Measurements from ENCODE around the gene ZC3HAV1.
A peak's percentile ranks its signal among the peaks of the same experiment; 100 is the strongest.
"Not testable (repeated sequence)": the region's sequence is repeated elsewhere in the genome, so short reads cannot be mapped to it uniquely, and the experiment has no call there.

The ZC3HAV1 gene

DNA sequence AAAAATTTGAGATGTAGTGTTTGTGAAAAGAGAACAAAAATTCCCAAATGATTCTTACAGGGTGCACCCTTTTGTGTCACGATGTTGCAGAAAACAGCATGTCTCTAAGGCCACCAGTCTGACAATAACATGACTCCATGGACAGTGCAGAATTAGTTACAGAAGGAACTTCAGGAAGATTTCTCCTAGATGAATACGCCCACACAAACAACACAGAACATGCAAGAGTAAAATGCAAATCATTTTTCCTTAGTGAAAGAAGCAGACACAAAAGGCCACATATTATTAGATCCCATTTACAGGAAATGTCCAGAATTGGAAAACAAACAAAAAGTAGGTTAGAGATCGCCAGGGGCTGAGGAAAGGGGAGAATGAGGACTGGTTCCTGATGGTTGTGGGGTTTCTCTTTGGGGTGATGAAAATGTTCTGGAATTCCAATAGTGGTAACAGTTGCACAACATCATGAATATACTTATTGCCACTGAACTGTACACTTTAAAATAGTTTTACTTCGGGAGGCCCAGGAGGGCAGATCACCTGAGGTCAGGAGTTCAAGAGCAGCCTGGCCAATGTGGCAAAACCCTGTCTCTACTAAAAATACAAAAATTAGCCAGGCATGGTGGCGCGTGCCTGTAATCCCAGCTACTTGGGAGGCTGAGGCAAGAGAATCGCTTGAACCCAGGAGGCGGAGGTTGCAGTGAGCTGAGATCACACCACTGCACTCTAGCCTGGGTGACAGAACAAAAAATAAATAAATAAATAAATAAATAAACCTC, 10.2 kb downstream of the ZC3HAV1 start:
- Histone ChIP-seq H3K56ac (ENCODE audit: low read length) (no peak overlapping the region), H3K18ac (ENCODE audit: low read length) (no peak overlapping the region), H3K79me1 (ENCODE audit: low read length) (peaks cover 4% of the 10 kb centered on the region), H4K5ac (ENCODE audit: low read length) (no peak overlapping the region), H3K4ac (ENCODE audit: low read depth, low read length) (no peak overlapping the region), H2BK120ac (ENCODE audit: low read depth, low read length) (no peak overlapping the region), H4K8ac (ENCODE audit: low read depth, low read length) (no peak overlapping the region), H3K4me1 (ENCODE audit: control insufficient read depth, low read depth, low read length) (peaks cover 12% of the 10 kb centered on the region), H3K27me3 (ENCODE audit: insufficient read depth, low read length, poor library complexity) (no peaks in the 10 kb centered on the region), H2BK5ac (ENCODE audit: low read length) (no peak overlapping the region), H3K79me2 (ENCODE audit: control insufficient read depth, insufficient read depth, low read length) (peaks cover 26% of the 10 kb centered on the region), H3K9ac (ENCODE audit: low read length) (no peak overlapping the region), H3K23ac (ENCODE audit: low read length) (no peak overlapping the region), H3K27ac (ENCODE audit: low read depth, low read length) (no peak overlapping the region), H2BK15ac (replicated peaks; ENCODE audit: low read depth) (no peak overlapping the region), H3K4me3 (ENCODE audit: low read length) (no peak overlapping the region), H2AK5ac (ENCODE audit: low read length) (no peak overlapping the region), H3K4me2 (ENCODE audit: low read length) (no peak overlapping the region), H3K36me3 (ENCODE audit: control insufficient read depth, insufficient read depth, low read length) (no peaks in the 10 kb centered on the region)
- DNase-seq = no peak
- no CpG with 5 or more reads among the region's 8 CpGs for WGBS (ENCODE audit: extremely low coverage, insufficient coverage, low lambda C conversion rate)

DNA sequence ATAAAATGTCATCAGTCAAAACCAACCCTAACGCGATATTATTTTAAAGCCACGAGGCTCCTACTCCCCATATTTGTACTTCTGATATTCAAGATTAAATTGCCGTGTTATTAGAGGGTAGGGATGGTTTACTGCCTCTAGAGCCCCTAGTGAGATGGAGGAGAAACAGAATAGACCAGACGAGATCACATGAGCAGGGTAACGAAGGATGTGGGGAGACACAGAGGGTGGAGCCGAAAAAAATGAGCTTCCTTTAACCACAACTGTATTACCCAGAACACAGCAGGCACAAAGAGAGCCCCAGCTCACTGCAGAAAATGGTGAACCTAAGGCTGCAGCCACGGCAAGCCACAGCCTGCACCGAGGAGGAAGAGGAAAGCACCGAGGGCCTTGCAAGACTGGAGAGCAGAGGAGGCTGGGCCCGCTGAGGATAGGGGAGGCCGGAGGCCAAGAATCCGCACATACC, 14.3 kb downstream of the ZC3HAV1 start:
- H4K5ac ChIP-seq (ENCODE audit: low read length) = no peak overlapping the region
- DNase-seq = peak; percentile 62

DNA sequence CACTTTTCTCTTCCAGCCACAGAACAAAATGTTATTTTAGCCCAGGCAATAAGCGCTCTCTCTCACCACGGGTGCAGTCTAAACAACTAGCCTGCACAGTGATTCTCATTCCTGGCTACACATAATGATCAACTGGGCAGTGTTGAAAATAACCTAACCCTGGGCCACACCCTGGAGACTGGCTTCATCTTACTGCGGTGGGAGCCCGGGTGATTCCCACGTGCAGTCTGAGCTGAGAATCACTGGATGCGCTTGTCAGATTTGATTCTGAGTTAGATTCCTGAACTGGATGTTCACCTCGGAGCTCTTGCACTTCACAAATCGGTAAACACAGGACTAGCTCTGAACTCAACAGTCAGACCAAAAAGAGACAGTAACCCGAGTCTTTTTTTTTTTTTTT, 14.9 kb downstream of the ZC3HAV1 start:
- Histone ChIP-seq H3K36me3 (ENCODE audit: control insufficient read depth, insufficient read depth, low read length) (no peaks in the 10 kb centered on the region), H3K4me1 (ENCODE audit: control insufficient read depth, low read depth, low read length) (peaks cover 28% of the 10 kb centered on the region), H2BK5ac (ENCODE audit: low read length) (peak overlapping the region; percentile 96), H3K9ac (ENCODE audit: low read length) (peak overlapping the region; percentile 57), H4K5ac (ENCODE audit: low read length) (peak overlapping the region; percentile 0), H3K4me2 (ENCODE audit: low read length) (no peak overlapping the region), H3K18ac (ENCODE audit: low read length) (peak overlapping the region; percentile 99), H3K4me3 (ENCODE audit: low read length) (no peak overlapping the region), H3K79me2 (ENCODE audit: control insufficient read depth, insufficient read depth, low read length) (peaks cover 7% of the 10 kb centered on the region), H3K79me1 (ENCODE audit: low read length) (peaks cover 2% of the 10 kb centered on the region), H2AK5ac (ENCODE audit: low read length) (peak overlapping the region; percentile 93), H3K27me3 (ENCODE audit: insufficient read depth, low read length, poor library complexity) (no peaks in the 10 kb centered on the region), H3K4ac (ENCODE audit: low read depth, low read length) (peak overlapping the region; percentile 79), H3K27ac (ENCODE audit: low read depth, low read length) (peak overlapping the region; percentile 85), H3K23ac (ENCODE audit: low read length) (no peak overlapping the region), H2BK120ac (ENCODE audit: low read depth, low read length) (peak overlapping the region; percentile 99), H2BK15ac (replicated peaks; ENCODE audit: low read depth) (peak overlapping the region; percentile 93), H3K56ac (ENCODE audit: low read length) (peak overlapping the region; percentile 68), H4K8ac (ENCODE audit: low read depth, low read length) (peak overlapping the region; percentile 88)
- peak; percentile 23 for DNase-seq
- no CpG with 5 or more reads among the region's 9 CpGs for whole genome bisulfite sequencing (ENCODE audit: extremely low coverage, insufficient coverage, low lambda C conversion rate)

More for the DNA sequence above, 14.3 kb downstream of the ZC3HAV1 start:
- no peak overlapping the region for H3K4me2 ChIP-seq (ENCODE audit: low read length)
- no peak overlapping the region for H2BK120ac ChIP-seq (ENCODE audit: low read depth, low read length)
- no peak overlapping the region for H2BK15ac ChIP-seq (replicated peaks; ENCODE audit: low read depth)
- H3K27me3 ChIP-seq (ENCODE audit: insufficient read depth, low read length, poor library complexity) = no peaks in the 10 kb centered on the region
- peaks cover 28% of the 10 kb centered on the region for H3K4me1 ChIP-seq (ENCODE audit: control insufficient read depth, low read depth, low read length)
- peak overlapping the region; percentile 85 for H2BK5ac ChIP-seq (ENCODE audit: low read length)
- H3K27ac ChIP-seq (ENCODE audit: low read depth, low read length) = peak overlapping the region; percentile 85
- H3K4me3 ChIP-seq (ENCODE audit: low read length) = no peak overlapping the region
- peak overlapping the region; percentile 35 for H2AK5ac ChIP-seq (ENCODE audit: low read length)
- peak overlapping the region; percentile 22 for H3K4ac ChIP-seq (ENCODE audit: low read depth, low read length)
- no peak overlapping the region for H3K23ac ChIP-seq (ENCODE audit: low read length)
- peaks cover 6% of the 10 kb centered on the region for H3K79me2 ChIP-seq (ENCODE audit: control insufficient read depth, insufficient read depth, low read length)
- H3K36me3 ChIP-seq (ENCODE audit: control insufficient read depth, insufficient read depth, low read length) = no peaks in the 10 kb centered on the region
- peak overlapping the region; percentile 21 for H3K9ac ChIP-seq (ENCODE audit: low read length)
- no CpG with 5 or more reads among the region's 13 CpGs for WGBS (ENCODE audit: extremely low coverage, insufficient coverage, low lambda C conversion rate)
- H4K8ac ChIP-seq (ENCODE audit: low read depth, low read length) = no peak overlapping the region
- peak overlapping the region; percentile 83 for H3K56ac ChIP-seq (ENCODE audit: low read length)
- peaks cover 2% of the 10 kb centered on the region for H3K79me1 ChIP-seq (ENCODE audit: low read length)
- peak overlapping the region; percentile 6 for H3K18ac ChIP-seq (ENCODE audit: low read length)

DNA sequence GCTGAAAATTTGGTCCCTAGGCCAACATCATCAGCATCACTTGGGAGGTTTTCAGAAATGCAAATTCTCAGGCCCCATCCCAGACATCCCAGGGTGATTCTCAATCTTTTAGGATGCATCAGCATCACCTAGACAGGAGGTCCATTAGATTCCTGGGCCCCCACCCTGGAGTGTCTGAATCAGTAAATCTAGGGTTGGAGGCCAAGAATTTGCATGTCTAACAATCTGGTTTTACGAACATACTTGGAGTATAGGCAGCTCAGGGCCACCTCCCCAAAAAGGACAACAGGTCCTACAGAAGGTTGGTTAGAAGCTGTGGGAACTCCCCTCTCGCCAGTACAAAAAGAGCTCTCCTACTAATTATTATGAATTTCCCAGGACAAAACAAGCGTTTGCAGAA, 15.5 kb downstream of the ZC3HAV1 start:
- Histone ChIP-seq H2BK15ac (replicated peaks; ENCODE audit: low read depth) (no peak overlapping the region), H3K36me3 (ENCODE audit: control insufficient read depth, insufficient read depth, low read length) (peaks cover 2% of the 10 kb centered on the region), H3K4me3 (ENCODE audit: low read length) (no peak overlapping the region), H3K9ac (ENCODE audit: low read length) (peak overlapping the region; percentile 21), H3K4ac (ENCODE audit: low read depth, low read length) (peak overlapping the region; percentile 60), H3K18ac (ENCODE audit: low read length) (peak overlapping the region; percentile 99), H2BK5ac (ENCODE audit: low read length) (peak overlapping the region; percentile 72), H3K56ac (ENCODE audit: low read length) (peak overlapping the region; percentile 68), H4K5ac (ENCODE audit: low read length) (no peak overlapping the region), H3K4me1 (ENCODE audit: control insufficient read depth, low read depth, low read length) (peaks cover 28% of the 10 kb centered on the region), H2AK5ac (ENCODE audit: low read length) (peak overlapping the region; percentile 29), H3K27ac (ENCODE audit: low read depth, low read length) (peak overlapping the region; percentile 85), H3K79me2 (ENCODE audit: control insufficient read depth, insufficient read depth, low read length) (peaks cover 6% of the 10 kb centered on the region), H4K8ac (ENCODE audit: low read depth, low read length) (no peak overlapping the region), H3K4me2 (ENCODE audit: low read length) (no peak overlapping the region), H3K27me3 (ENCODE audit: insufficient read depth, low read length, poor library complexity) (no peaks in the 10 kb centered on the region), H2BK120ac (ENCODE audit: low read depth, low read length) (peak overlapping the region; percentile 99), H3K79me1 (ENCODE audit: low read length) (peaks cover 5% of the 10 kb centered on the region), H3K23ac (ENCODE audit: low read length) (peak overlapping the region; percentile 73)
- DNase-seq = no peak
- WGBS (ENCODE audit: extremely low coverage, insufficient coverage, low lambda C conversion rate) = no CpG with 5 or more reads among the region's 3 CpGs

DNA sequence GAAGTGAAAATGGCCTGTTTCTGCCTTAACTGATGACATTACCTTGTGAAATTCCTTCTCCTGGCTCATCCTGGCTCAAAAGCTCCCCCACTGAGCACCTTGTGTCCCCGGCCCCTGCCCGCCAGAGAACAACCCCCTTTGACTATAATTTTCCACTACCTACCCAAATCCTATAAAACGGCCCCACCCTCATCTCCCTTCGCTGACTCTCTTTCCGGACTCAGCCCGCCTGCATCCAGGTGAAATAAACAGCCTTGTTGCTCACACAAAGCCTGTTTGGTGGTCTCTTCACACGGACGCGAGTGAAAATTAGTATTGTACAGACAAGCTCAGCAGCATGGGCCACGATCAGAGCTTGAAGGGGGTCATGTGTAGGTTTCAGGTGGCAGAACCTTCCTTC, 16.0 kb downstream of the ZC3HAV1 start:
- peak overlapping the region; percentile 73 for H3K23ac ChIP-seq (ENCODE audit: low read length)
- H2BK5ac ChIP-seq (ENCODE audit: low read length) = peak overlapping the region; percentile 72
- H3K4ac ChIP-seq (ENCODE audit: low read depth, low read length) = peak overlapping the region; percentile 60
- not testable (repeated sequence) for H3K79me2 ChIP-seq (ENCODE audit: control insufficient read depth, insufficient read depth, low read length); H3K4me2 ChIP-seq (ENCODE audit: low read length); H3K27me3 ChIP-seq (ENCODE audit: insufficient read depth, low read length, poor library complexity); H4K5ac ChIP-seq (ENCODE audit: low read length); H2BK15ac ChIP-seq (replicated peaks; ENCODE audit: low read depth); H4K8ac ChIP-seq (ENCODE audit: low read depth, low read length); H3K4me3 ChIP-seq (ENCODE audit: low read length); H3K79me1 ChIP-seq (ENCODE audit: low read length); H2AK5ac ChIP-seq (ENCODE audit: low read length); H3K36me3 ChIP-seq (ENCODE audit: control insufficient read depth, insufficient read depth, low read length)
- peak overlapping the region; percentile 68 for H3K56ac ChIP-seq (ENCODE audit: low read length)
- peaks cover 28% of the 10 kb centered on the region for H3K4me1 ChIP-seq (ENCODE audit: control insufficient read depth, low read depth, low read length)
- peak overlapping the region; percentile 85 for H3K27ac ChIP-seq (ENCODE audit: low read depth, low read length)
- H2BK120ac ChIP-seq (ENCODE audit: low read depth, low read length) = peak overlapping the region; percentile 99
- peak overlapping the region; percentile 21 for H3K9ac ChIP-seq (ENCODE audit: low read length)
- no CpG with 5 or more reads among the region's 10 CpGs for WGBS (ENCODE audit: extremely low coverage, insufficient coverage, low lambda C conversion rate)
- DNase-seq = peak; percentile 75
- peak overlapping the region; percentile 99 for H3K18ac ChIP-seq (ENCODE audit: low read length)
